HG02970 (cell line): ENCODE results near the gene PIGQ.

Source experiments
- ATAC-seq: cut with Tn5 transposase; IDR thresholded peaks from one replicate; pipeline ENCODE4 v1.9.1; 2021; ENCODE audit warnings: mild to moderate bottlenecking, moderate library complexity, moderate number of reproducible peaks; ENCODE audit not compliant: unreplicated experiment, low FRiP score

PIGQ gene

DNA sequence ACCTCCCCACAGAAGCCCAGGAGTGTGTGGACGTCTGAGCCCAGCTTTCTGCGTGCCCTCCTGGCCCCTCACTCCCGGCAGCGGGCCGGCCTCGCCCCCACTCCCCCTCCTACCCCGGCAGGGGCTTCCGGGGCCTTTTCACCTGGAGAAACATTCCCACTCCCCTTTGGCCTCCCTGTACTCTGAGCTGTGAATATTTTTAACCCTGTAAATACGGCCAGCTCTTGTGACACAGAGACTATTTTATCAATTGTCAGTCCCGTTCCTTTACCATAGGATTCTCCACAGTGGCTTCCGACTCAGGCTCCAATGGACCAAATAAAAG, 15.5 kb upstream of the PIGQ start:
- ATAC-seq, result no peak

DNA sequence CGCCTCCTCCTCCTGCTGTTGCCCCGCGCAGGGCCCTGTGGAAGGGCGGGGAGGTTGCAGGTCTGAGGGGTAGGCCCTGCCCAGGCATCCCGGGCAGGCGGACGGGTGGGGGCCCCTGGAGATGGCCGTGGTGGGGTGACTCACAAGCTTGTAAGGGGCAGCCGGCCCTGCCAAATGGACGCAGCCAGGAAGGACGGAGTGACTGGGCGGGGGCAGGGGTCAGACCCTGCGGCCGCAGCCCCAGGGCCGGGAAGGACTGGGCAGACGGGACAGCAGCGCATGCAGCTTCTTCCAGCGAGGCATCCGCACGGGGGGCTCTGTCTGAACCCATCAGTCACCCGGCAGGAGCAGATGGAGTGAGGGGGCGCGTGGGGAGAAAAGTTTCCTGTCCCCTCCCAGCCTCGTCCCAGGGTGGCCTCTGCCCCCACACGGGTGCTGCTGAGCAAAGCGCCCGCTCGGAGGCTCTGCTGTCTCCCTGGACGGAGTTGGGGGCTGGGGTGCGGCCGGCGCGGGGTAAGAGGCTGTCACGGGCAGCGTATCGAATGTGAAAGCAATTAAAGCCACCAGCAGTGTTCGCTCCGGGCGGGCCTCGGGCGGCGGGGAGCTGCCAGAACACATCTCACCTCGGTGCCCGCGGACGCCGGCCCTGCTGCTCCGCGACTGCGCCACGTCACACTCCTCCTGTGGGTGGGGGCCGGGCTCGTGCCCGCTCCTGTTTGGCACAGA, 15.0 kb upstream of the PIGQ start:
- no peak for ATAC-seq

DNA sequence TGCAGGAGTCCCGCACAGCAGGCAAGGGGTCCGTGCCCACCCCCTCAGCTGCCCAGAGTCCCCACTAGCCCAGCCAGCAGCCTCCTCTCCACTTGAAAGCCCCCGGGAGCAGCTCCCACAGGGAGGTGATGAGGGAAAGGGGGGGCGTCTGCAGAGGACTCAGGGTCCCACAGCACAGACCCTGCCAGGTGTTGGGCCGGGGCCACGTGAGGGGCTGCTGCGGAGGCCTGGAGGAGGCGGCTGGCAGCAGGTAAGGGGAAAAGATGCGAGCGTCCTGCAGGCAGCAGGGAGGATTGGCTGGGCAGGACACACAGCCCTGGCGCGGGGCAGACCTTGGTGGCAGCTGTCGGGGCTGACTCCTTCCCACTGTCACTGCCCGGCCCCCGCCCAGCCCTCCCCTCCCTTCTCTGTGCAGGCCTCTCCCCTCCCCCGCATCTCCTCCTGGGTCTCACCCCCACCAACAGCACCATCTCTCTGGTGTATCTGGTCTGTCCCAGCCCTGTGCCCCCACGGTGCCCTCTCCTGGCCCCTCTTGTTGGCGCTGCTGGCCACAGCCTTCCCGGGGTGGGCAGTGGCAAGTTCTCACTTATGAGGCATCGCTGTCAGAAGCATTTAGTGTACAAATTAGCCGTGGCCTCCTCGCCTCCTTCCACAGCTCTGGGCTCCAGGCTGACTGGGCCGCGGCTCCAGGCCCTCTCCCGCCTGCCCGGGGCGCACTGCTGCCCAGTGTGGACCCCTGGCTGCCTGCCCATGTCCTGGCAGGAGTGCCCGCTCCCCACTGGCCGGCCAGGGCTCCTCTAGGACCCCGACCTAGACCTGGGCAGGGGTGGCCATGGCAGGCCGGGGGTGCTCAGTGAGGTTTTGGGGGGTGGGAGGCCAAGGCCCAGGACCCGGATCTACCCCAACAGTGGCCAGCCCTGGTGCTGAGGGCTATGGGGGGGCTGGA, 14.0 kb upstream of the PIGQ start:
- ATAC-seq, result no peak

DNA sequence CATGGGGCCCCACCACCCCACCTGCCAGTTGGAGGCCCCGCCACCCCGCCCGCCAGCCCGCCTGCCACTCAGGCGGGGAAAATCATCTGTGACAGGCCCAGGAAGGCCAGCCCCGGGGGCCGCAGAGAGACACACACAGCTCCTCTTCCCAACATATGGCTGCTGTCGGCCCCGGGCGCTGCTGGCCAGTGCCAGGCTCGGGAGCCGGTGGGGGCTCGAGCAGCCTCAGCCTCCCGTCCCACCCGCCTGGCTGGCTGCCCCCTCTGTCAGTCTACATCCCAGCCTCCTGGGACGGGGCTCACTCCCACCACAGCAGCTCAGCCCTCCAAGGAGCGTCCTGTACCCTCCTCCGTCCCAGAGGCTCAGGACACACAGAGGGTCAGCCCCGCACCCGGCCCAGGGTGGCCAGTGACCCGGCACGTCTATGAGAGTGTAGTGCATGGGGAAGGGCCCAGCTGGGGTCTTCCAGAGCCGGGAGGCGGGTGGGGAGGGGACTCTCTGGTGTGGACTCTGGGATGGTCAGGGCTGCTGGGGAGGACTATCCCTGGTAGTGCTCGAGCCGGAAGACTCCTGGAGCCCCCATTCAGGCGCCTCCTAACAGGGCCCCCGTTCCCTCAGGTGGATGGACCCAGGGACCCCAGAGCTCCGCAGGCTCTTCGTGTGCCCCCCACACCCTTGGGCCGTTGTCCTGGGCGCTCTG, 13.1 kb upstream of the PIGQ start:
- ATAC-seq, result no peak

DNA sequence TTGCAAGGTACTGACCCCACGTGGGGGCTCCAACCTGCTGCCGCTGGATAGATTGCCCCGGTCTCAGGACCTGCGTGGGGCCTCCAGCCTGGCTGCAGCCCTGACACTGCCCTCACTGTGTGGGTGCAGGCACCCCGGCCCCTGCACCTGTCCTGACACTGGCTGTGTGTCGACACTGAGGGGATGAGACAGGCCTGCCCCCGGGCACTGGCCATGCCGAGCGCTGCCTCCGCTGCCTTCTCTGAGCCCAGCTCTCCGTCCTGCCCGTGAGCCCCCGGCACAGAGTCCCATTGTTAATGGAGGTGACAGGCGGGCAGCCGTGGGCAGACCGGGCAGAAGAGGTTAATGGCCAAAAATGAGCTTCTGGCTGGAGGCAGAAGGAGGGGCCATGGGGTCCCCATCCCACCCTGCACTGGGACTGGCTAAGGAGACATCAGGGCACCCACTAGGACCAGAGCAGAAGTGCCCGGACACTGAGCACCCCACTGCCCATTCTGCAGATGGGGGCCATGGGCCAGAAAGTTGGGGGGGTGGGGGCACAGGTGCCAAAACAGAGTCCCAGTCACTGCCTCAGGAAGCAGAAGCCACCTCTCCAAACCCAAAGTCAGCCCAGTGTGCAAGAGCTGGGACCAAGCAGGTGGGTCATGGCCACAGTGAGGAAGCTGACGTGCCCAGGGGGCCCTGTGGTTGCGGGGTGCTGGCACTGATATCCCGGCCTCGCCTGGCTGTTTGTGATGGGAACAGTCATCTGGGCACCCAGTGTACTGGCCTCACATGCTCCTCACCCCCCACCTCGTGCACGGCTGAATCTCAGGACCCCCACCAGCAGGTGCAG, 12.1 kb upstream of the PIGQ start:
- ATAC-seq, result no peak

DNA sequence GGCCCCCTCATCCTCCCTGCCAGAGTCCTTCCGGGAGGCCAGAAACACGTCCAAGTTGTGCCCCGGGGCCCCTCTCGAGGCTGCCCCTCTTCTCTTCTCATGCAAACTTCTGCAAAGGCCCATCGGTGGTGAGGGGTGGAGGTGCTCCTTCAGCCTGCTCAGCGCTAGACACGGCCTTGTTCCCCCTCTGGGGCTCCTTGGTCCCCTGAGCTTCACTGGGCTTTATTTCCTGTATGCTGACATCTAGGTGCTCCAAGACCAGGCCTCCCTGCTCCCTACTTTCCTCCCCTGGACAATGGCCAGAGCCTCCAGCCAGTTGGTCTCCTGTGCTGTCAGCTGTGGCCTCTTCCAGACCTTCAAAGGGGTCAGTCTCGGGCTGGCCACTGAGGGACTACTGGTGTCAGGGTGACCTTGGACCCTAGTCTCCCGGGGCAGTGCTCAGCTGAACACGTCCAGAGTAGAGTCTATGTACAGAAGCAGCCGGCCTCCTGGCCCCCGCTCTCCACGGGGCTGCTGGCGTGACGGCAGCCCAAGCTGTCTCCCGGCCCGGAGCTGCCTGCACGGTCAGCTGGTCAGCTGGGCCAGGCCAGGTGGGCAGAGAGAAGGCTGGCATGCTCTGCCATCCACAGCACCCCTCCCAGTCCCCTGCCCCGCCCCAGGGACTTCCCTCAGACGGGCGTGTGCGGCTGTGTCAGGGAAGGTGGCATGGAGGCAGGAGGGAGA, 11.3 kb upstream of the PIGQ start:
- no peak for ATAC-seq

DNA sequence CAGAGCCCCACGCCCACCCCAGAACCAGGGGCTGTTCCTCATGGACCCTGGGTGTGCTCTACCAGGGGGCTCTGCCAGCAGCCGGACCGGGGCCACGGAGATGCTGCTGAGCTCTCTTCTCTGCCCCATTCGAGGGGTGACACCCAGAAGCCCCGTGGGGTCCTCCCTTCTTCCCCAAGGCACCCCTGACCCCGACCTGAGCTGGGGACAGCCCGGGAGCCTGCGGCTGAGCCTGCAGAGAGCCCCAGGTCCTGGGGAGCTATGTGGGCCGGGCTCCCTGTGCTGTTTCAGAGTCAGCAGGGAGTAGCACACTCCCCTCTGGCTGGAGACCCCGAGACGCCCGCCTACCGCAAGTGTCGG, 10.8 kb upstream of the PIGQ start:
- no peak for ATAC-seq

DNA sequence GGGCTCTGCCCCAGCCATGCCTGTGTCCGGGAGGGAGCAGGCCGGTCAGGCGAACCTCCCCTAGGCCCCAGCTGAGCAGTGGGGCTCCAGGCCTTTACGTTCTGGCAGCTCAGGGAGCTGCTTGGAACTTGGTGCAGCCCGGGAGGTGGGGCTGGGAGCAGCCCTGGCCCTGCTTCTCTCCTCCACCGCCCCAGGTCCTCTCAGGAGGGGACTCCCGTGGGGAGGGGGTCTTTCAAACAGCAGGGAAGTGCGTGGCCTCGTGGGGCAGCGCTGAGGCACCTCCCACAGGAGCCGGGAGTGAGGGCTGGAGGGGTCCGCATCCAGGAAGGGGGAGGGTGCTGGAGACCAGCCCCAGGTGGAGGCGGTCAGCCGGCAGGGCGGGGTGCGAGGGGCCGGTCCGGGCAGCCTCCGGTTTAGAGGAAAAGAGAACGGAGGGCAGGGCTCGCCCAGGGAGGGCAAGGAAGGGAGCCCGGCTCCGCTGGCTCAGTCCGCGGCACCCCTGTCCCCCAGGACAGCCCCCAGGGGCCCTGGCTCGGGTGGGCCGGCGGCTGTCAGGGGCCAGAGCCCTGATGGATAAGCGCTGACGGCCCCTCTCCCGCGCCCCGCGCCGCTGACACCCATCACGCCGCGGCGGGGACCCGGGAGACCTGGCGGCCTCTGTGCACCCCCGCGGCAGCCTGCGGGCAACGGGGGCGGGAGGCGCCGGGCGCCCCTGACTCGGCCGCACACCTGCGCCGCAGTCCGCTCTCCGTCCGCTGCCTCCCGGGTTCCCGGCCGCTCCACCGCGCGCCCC, 10.2 kb upstream of the PIGQ start:
- no peak for ATAC-seq

DNA sequence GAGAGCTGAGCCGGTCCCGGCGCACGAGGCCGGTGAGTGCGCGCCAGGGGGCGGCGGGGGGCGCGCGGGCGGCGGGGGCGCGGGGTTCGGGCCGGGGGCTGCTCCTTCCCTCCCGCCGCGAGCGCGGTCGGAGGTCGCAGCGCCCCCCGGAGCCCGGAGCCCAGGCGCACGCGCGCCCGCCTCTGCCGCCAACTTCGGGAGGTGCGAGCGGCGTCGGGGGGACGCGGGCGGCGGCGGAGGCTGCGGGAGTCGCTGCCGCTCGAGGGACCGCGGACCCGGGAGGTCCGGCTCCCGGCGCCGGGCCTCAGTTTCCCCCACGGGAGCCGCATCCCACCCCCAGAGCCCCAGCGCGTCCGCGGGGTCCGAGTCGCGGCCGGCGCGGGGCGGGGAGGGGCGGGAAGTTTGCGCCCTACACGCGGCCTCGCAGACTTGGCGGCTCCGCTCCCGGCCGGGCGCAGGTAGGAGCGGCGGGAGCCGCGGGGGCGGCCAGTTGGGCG, 9.5 kb upstream of the PIGQ start, which contains the start of gene PRR35:
TSS of gene PRR35 (plus strand) at position 191 of the 497 bp plus-strand sequence. CDS start 2,901 bp downstream, outside the sequence.
- no peak for ATAC-seq

DNA sequence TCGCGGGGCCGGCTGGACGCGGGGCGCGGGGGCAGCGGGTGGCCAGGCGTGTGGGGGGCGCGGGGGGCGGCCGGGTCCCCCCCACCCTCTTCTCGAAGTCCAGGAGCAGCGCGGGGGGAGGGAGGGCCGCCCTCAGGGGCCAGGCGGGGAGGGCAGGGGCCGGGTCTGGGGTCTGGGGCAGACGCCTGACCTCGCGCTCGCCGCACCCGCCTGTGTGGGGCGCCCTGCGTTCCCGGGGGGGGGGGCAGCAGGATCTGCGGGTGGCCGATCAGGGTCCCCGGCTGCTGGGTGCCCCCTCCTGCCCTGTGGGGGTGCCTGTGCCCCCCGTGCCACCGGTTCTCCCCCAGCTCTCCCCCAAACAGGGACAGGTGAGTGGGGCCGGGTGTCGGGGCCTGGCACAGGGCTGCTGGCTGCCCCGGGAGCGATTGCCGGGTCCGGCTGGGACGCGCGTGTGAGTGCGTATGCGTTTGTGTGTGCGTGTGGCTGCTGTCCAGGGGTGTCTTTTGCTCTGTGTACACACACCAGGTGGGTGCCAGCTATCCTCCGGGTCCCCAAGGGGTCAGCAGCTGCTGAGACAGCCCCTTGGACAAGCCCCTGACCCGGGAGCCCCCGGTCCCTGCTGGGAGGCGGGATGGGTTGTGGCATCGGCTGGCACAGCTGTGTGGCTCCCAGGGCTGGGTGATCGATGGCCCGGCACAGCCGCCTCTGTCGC, 8.9 kb upstream of the PIGQ start:
- ATAC-seq, result no peak

DNA sequence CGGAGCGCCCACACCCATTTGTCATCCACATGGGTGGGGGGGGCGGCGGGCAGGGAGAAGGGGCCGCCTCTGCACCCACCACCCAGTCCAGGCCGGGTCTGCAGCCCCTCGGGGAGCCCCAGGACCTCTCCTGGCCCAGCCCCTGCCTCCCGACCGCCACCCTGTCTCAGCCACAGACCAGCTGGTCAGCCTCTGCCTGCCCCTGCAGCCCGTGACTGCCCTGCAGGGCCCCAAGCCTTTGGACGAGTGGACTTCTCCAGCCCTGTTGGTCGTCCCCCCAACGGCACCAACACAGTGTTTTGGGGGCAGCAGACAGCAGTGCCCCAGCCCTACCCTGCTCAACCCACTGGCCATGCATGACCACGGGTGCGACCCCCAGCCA, 8.4 kb upstream of the PIGQ start:
- no peak for ATAC-seq

DNA sequence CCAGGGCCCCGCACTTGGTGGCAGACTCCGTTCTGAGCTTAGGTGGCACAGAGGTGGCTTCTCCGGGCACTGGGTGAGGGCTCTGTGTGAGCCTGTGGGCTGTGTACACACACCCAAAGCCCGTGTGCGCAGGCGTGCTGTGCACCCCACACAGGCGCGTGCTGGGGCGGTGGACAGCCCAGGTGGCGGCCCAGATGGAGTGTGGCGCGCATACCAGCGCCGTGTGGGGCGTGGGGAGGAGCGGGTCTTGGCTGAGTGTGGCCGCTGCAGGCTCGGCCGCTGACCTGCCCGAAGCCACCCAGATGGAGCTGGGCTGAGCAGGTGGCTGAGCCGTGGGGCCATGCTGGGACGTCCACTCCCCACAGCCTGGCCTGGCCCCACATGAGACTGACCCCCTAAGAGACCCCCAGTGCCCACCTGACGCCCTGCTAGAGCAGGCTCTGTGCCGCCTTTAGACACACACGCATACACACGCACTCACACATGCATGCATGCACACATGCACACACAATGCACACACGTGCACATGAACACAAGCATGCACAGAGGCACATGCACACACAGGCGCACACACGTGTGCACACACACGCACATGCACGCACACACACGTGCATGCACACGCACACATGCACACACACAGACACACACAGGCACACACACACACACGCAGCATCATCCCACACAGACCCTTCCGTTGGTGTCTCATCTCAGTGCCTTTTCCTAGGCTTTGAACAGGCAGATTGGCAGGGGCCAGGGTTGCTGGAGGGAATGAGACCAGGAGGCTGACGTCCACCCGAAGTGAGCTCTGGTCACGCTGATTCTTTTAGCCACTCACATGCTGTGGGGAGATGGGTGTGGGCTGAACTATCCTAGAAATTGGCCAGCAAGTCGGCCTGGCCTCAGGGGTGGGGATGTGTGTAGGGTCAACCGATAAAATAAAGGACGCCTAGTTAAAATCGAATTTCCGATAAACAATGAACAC, 7.5 kb upstream of the PIGQ start:
- ATAC-seq, result no peak

DNA sequence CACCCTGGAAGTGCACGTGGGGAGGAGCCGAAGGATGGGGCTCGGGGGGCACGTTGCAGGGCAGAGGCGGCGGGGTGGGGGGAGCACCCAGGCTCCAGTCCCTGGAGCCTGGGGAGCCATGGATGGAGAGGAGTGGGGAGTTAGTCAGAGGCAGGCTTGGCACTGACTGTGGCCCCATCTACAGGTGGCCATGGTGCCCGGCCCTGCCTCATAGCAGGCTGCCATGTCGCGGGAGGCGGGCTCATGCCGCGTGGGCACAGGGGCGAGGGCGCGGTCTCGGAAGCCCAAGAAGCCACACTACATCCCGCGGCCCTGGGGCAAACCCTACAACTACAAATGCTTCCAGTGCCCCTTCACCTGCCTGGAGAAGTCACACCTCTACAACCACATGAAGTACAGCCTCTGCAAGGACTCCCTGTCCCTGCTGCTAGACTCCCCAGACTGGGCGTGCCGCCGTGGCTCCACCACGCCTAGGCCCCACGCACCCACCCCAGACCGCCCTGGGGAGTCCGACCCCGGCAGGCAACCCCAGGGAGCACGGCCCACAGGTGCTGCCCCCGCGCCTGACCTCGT, 6.6 kb upstream of the PIGQ start:
- ATAC-seq, result no peak

DNA sequence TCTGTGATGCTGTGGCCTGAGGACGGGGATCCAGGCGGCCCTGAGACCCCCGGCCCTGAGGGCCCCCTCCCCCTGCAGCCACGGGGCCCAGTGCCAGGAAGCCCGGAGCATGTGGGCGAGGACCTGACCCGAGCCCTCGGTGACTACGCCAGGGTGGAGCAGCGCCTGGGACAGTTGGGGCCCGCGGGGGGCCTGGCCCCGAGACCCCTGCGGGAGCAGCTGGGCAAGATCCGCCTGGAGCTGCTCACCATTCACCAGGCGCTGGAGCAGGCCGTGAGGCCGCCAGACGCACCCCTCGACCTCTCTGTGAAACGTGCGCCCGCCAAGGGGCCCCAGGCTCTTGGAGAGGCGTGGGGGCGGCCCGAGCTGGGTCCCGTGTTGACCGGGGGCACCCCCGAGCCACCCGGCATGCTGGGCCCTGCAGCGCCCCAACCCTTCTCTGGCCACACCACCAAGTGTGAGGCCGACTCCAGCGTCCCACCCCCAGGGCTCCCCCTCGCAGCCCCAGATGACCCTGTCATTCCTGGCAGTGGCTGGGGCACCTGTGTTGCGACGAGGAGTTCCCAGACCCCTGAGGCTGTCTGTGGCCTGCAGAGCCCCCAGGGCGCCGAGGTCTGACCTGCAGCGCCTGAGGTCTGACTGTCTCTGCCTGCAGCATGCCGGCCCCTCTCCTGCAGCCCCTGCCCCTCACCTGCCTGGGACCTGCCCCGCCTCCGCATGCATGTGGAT, 4.9 kb upstream of the PIGQ start:
- no peak for ATAC-seq

DNA sequence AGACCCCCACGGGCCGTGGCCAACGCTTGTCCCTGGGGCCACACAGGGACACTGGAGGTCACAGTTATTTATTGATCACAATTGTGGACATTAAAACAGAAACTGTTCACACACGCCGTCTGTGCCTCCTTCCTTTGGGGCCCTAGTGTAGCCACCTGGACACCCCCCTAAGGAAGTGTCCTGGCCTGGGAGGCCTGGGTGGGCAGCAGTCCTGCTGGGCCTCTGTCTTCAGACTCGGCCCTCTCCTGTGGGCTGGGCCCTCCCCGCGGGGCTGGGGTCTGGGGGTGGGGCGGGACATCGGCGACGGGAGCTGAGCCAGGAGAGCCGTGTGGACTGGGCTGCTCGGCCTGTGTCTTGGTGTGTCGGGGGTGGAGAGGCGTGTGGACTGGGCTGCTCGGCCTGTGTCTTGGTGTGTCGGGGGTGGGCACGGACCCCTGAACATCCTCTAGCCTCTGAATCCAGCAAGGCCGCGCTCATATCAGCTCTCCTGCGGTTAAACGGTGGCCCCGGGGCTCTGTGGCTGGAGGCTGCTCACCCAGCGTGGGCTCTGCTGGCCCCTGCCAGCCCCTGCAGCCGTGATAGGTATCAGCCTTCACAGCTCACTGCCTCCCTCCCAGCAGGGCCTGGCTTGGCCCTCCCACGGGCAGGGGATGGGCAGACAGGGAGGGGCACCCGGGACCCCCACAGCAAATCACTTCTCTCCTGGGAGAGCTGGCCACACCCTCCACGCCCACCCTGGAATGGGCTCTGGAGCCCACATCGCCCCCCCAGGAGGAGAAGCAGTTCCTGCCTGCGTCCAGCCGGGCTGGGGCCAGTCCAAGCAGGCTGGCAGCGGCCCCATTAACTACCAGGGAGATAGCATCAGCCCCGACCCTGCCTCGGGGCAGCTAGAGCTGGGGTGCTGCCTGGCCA, 4.1 kb upstream of the PIGQ start:
- no peak for ATAC-seq
